Testis (tissue), 2 donors: ENCODE measurements around the gene MYH15.

Experiments used
- CTCF ChIP-seq, 3 experiments: fragments of 450-650 bp in 2 of 3; fragments of 200-600 bp in 1 of 3; sonication (generic) in 1 of 3; IDR thresholded peaks; one replicate each; pipeline ENCODE4 v1.5.1; 2016 to 2019; ENCODE audit warnings: antibody characterized with exemption in 3 of 3, mild to moderate bottlenecking in 2 of 3, moderate library complexity in 1 of 3
- POLR2A ChIP-seq: fragments of 450-650 bp; IDR thresholded peaks from one replicate; pipeline ENCODE4 v1.6.1; 2017; ENCODE audit warnings: antibody characterized with exemption, mild to moderate bottlenecking, moderate library complexity

GRCh38 chr3:108453565-108453964 lies 56.8 kb downstream of the MYH15 start:
- no peak for TF ChIP-seq CTCF (IDR thresholded peaks at IDR 0.05)
- TF ChIP-seq POLR2A: no peak
